HG02798 (cell line): ENCODE measurements around the gene BHLHE41.

Source experiments
- ATAC-seq: cut with Tn5 transposase; IDR thresholded peaks from one replicate; pipeline ENCODE4 v1.9.1; 2021; ENCODE audit warnings: mild to moderate bottlenecking; ENCODE audit not compliant: unreplicated experiment, poor library complexity

BHLHE41 gene

DNA sequence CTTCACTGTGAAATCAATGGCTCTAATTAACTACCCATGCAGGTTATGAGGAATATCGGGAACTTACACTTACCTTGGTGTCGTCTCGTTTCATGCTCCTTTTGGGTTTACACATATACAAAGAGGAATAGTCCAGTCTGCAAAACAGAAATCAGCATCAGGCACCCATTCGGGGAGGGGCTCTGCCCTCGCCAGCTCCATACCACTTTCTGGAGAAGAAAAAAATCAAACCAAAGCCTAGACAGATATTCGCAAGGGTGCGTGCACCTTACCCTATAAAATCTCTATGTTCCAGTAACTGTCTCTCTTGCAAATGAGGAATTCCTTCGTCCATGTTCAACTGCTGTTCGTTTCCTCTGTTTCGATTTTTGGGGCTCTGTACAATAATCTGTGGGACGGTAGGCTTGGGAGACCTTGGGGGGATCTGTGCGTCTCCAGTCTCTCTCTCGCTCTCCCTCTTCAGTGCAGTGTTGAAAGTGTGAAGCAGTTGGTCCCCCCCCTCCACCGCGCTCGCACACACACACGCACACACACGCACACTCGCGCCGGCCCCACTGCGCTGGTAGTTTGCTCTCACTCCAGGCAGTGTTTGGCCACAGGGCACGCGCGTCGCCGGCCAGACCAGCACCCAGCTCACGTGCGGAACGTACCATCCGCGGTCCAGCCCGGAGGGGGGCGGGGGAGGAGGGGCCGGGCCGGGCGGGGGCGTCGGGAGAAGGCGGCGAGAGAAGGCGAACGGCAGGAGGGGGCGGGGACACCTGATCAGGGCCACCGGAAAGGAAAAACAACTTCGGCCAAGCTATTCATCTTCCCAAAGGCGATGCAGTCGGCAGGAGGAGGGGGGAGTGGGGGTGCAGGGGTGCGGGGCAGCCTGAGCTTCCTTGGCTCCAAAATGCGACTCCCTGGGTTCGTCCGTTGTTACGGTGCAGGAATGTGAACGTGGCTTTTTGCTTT lies at the start of gene BHLHE41:
Gene BHLHE41, minus strand, starts transcription at position 592 of the 954 bp plus-strand sequence. Its CDS starts 258 bp downstream, at position 334.
- no peak for ATAC-seq

DNA sequence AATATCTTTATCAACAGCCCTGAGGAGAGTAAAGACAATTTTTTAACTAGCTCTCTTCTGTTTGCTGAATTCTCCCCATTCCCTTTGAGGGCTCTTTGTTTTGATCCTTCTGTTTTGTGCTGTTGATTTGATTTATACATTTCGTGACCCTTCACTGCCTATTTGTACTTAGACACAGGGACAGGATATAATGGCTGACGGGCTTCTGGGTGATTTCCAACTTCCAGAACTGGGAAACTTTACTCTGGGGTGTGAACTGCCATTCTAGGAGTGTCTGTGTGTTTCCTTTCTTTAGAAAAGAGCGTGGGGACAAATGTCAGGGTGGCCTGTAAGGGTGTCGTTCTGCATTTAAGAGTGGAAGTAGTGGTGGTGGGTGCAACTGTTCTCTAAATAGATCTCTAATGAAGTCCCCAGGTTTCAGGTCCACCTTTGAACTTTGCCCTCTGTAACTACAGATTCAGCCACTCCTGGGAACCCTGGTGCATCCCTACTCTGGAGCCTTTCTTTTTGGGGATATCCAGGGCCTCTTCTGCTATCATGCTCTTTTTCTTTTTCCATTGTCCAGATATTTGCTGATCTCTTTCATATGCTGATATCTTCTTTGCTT lies 48.2 kb upstream of the BHLHE41 start:
- no peak for ATAC-seq

DNA sequence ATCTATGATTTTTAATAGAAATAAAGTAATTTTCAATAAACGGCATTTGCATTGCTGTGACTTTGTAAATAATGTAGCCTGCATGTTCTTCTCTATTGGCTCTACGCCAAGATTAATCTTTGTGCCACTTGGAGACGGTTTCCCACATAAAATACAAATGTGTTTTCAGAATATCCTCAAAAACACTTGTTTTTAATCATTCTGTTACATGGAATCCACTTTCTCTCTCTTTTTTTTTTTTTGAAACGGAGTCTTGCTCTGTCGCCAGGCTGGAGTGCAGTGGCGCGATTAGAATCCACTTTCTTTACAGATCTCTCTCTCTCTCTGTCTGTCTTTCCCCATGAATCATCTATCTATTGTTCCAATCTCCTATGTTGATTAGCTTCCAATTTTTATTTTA lies 47.7 kb upstream of the BHLHE41 start:
- ATAC-seq = no peak

DNA sequence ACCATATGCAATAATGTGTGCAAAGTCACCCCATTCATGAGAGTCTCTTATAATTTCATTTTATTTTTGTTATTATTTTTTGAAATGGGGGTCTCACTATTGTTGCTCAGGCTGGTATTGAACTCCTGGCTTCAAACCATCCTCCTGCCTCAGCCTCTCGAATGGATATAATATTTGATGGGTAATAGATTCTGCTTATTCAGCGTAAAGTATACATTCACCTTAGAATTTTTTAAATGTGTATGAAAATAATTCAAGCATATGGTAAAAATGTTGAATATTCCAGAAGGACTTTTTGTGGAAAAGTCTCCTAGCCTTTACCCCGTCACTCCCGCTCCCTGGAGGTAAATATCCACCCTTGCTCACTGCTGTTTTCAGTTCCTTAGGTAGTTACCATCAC lies 47.2 kb upstream of the BHLHE41 start:
- ATAC-seq = no peak

DNA sequence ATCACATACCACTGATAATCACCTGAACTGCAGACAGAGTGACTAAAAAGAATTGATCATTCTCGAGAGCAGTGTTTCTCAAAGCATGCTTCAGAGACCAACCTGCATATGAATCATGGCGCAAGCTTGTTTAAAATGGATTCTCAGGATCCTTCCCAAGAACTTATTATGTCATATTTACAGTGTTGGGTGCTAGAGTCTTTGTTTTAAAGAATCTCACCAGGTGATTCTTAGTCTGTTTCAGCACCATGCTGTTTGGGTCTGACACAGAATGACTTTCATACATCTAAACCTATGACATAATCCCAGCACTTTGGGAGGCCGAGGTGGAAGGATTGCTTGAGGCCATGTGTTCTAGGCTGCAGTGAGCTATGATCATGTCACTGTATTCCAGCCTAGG lies 39.3 kb upstream of the BHLHE41 start:
- no peak for ATAC-seq

DNA sequence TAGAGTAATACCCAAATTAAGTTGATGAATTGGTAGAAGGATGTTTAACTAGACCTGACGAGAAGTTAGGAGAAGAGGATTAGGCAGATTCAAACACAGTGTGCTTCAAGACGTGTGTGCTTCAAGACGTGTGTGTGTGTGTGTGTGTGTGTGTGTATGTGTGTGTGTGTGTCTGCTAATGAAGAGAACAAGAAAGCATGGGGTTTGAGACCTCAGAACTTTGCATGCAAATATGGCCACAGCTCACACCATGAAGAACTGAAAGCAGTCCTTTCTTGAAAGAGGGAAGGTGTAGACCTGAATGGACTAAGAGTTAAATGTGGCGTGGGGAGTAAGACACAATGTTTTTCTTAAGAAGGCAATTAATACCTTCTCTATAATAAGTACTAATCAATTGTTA lies 38.1 kb upstream of the BHLHE41 start:
- ATAC-seq = peak; percentile 88

GRCh38 chr12:26162174-26162573 lies 37.3 kb upstream of the BHLHE41 start:
- ATAC-seq = no peak

DNA sequence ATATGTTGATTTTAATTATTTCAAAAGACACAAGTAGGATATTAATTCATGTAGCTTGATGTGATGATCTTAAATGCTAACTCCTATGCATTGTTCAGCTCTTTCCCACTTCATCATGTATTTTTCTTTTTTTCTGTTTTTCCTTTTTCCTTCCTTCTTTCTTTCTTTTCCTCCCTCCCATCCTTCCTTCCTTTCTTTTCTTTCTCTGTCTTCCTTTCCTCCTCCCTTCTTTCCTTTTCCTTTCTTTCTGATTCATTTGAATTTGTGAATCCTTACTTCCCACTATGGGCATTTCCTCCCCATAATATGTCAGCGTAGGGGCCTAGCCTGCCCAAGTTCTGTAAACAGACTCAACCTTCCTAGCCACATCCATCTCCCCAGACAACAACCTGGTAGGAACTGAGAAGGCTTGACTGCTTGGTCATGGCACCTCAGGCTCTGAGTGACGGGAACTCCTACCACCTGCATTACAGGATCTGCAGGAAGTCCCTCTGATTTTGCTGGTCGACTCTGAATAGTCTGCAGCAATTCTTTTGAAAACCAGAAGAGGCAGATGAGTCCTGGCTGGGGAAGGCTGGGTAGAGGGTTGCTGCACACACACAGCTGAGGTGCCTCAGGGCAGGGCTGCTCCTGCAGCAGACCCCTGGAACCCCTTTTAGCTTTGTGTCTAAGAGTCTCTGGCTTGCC lies 33.4 kb upstream of the BHLHE41 start:
- ATAC-seq = no peak

DNA sequence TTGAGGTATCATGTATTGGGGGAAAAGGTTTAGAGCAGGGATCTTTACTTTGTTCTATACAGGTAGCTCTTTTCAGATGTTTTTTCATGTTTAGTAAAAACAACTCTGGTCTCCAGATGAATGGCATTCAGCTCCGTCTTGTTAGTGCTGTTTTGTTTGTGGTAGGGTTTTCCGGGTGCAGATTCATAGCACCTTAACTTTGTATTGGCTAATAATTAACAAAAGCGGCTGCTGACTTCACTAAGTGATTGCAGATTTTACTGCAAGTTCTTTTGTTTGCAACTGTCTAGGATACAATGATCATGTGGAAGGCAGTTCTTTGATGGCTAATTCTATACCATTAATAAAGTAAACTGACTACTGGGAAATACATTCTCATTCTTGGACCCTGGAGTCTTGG lies 32.2 kb upstream of the BHLHE41 start:
- peak; percentile 29 for ATAC-seq

- peak; percentile 83 for ATAC-seq
These were observed 31.5 kb upstream of the BHLHE41 start for GRCh38 chr12:26156201-26156871.

DNA sequence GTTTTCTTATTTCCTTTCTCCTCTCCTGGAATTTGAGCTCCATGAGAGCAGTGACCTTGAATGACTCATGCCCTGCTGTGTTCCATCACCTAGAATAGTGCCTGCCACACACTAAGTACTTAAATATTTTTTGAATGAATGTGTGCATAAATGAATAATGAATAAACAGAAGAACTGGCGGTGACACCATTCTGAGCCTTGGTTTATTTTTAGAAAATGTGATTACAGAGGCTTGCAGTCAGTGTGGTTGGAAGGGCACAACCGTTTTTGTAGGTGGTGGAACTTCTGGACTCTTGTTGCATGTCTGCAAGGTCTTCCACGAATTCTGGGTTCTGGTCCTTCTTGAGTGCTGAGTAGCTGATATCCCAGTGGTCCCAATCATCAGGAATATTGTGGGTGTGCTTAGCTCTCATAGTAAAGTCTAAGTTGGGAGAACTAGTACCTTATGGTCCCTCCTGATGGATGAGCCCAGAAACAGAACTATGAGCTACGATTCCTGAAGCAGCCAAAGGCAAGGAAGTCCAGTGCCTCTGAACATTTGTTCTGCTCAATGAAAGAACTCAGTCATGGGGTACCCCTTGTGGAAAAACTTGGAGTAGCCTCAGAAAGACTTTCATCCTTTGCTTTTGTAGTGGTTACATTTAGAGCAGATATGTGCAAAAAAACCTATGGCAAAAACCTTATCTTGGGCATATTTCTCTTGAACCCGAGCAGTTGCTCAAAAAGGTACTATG lies 28.8 kb upstream of the BHLHE41 start:
- ATAC-seq = no peak

- no peak for ATAC-seq
These were observed 27.8 kb upstream of the BHLHE41 start for GRCh38 chr12:26152507-26153102.

DNA sequence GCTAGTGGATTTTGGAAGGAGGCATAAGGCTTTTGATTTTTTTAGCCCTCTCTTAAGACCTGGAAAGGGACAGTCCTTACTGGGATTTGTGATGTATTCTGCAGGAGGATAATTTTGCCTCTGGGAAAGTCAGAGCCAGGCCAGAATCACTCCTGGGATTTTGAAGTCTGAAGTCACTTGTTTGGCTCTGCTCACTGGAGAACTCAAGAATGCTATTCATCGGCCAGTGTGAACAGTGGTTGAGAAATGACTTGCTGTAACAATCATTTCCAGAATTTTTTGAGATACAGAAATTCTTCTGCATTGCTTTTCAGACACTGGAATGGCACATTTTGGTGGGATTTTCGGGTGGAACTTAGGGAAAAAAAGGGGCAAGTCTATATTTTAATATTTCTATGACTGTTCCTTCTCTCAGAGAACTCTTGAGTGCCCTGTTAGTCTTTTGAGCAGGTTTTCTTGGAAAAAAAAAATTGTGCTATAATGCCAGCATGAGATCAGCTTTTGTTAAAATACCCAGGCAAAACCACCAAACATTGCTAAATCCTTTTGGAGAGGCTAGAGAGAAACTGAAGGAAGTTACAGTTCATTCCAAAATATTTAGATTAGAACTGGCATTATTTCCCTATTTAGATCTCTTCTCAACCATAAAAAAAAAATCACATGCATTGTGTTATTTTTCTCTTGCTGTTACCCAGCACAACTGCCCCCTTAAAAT lies 26.1 kb upstream of the BHLHE41 start:
- ATAC-seq = no peak

- ATAC-seq = no peak
These were observed 25.2 kb upstream of the BHLHE41 start for GRCh38 chr12:26149968-26150500.

GRCh38 chr12:26148291-26148690 lies 23.5 kb upstream of the BHLHE41 start:
- ATAC-seq = no peak

GRCh38 chr12:26143291-26143690 lies 18.5 kb upstream of the BHLHE41 start:
- no peak for ATAC-seq

GRCh38 chr12:26138860-26139259 lies 14.0 kb upstream of the BHLHE41 start:
- ATAC-seq = no peak

DNA sequence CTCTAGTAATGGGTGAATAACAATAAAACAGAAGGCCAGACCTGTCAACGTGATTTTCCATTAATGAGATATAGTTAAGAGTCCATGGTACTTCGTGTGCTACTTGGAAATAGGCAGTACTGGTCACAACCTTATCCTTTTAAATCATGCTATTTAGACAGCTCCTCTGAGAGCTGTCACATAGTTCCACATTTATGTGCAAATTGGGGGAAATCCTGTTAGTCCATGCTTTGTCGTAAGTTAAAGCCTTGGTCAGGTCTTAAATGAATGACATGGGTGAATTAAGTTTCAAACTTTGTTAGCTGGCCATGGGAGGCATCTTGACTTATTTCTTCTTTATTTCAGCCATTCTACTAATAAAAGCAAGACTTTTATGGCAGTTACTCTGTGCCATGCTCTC lies 11.9 kb upstream of the BHLHE41 start:
- ATAC-seq = no peak

GRCh38 chr12:26135571-26135970 lies 10.7 kb upstream of the BHLHE41 start:
- ATAC-seq = no peak
